NCI-H1417 (cell line): ENCODE data around the gene DOCK9.
A peak's percentile ranks its signal among the peaks of the same experiment; 100 is the strongest.

Source experiments
- DNase-seq, 3 experiments: peaks; one replicate each; lab custom pipeline; 2025; lab: John Stamatoyannopoulos, UW

DOCK9 gene

GRCh38 chr13:98977568-98978265, at the start of gene DOCK9:
Gene DOCK9, minus strand, starts transcription at chr13:98978064. Its CDS starts 155 bp downstream, at chr13:98977909.
- peak in 2 of 3 experiments; percentile 28 to 67 for DNase-seq

GRCh38 chr13:99027260-99027659, 49.4 kb upstream of the DOCK9 start:
- no peak for DNase-seq

- DNase-seq = no peak
Measured at GRCh38 chr13:99022941-99023340, 45.1 kb upstream of the DOCK9 start.

GRCh38 chr13:99018418-99019180, 40.7 kb upstream of the DOCK9 start:
- no peak for DNase-seq

- DNase-seq = peak in 1 of 3 experiments; percentile 26
Measured at GRCh38 chr13:99015606-99016490, 38.0 kb upstream of the DOCK9 start.

GRCh38 chr13:99014522-99014921, 36.7 kb upstream of the DOCK9 start:
- no peak for DNase-seq

GRCh38 chr13:99013951-99014350, 36.1 kb upstream of the DOCK9 start:
- DNase-seq = no peak

- DNase-seq = no peak
Measured at GRCh38 chr13:99012539-99012938, 34.7 kb upstream of the DOCK9 start.

- DNase-seq = peak in 2 of 3 experiments; percentile 40 to 55
Measured at GRCh38 chr13:99009987-99010551, 32.2 kb upstream of the DOCK9 start.

- DNase-seq = no peak
Measured at GRCh38 chr13:99008577-99008976, 30.7 kb upstream of the DOCK9 start.

- DNase-seq = no peak
Measured at GRCh38 chr13:99007414-99007986, 29.6 kb upstream of the DOCK9 start.

- DNase-seq = no peak
Measured at GRCh38 chr13:99005609-99006008, 27.7 kb upstream of the DOCK9 start.

- DNase-seq = no peak
Measured at GRCh38 chr13:99004978-99005377, 27.1 kb upstream of the DOCK9 start.

GRCh38 chr13:99003851-99004471, 26.1 kb upstream of the DOCK9 start:
- no peak for DNase-seq

GRCh38 chr13:99003186-99003585, 25.3 kb upstream of the DOCK9 start:
- DNase-seq = no peak

- no peak for DNase-seq
Measured at GRCh38 chr13:99002172-99002710, 24.4 kb upstream of the DOCK9 start.

GRCh38 chr13:99000137-99000536, 22.3 kb upstream of the DOCK9 start:
- DNase-seq = no peak

GRCh38 chr13:98999639-98999952, 21.7 kb upstream of the DOCK9 start:
- no peak for DNase-seq

GRCh38 chr13:98998831-98999638, 21.2 kb upstream of the DOCK9 start:
- no peak for DNase-seq
